ENCODE measurements around the gene UXS1.

Gene UXS1

GRCh38 chr2:106053116-106053515, 141.0 kb downstream of the UXS1 start:
- DNase-seq (ENCODE audit: low read depth in 2 of 2): no peak

GRCh38 chr2:106044859-106045258, 149.2 kb downstream of the UXS1 start:
- DNase-seq (ENCODE audit: low read depth in 2 of 2): no peak

- DNase-seq (ENCODE audit: low read depth in 2 of 2): no peak
These were observed 150.1 kb downstream of the UXS1 start for GRCh38 chr2:106044021-106044420.

Data from stimulated activated CD4-positive, alpha-beta T cell treated with anti-CD3 and anti-CD28 coated beads, Interleukin-1b, Interleukin-23, amount 100 ng/mL, for 1 hour (primary cell).